ENCODE measurements around the gene RAI1.
A peak's percentile ranks its signal among the peaks of the same experiment; 100 is the strongest.

The RAI1 gene

DNA sequence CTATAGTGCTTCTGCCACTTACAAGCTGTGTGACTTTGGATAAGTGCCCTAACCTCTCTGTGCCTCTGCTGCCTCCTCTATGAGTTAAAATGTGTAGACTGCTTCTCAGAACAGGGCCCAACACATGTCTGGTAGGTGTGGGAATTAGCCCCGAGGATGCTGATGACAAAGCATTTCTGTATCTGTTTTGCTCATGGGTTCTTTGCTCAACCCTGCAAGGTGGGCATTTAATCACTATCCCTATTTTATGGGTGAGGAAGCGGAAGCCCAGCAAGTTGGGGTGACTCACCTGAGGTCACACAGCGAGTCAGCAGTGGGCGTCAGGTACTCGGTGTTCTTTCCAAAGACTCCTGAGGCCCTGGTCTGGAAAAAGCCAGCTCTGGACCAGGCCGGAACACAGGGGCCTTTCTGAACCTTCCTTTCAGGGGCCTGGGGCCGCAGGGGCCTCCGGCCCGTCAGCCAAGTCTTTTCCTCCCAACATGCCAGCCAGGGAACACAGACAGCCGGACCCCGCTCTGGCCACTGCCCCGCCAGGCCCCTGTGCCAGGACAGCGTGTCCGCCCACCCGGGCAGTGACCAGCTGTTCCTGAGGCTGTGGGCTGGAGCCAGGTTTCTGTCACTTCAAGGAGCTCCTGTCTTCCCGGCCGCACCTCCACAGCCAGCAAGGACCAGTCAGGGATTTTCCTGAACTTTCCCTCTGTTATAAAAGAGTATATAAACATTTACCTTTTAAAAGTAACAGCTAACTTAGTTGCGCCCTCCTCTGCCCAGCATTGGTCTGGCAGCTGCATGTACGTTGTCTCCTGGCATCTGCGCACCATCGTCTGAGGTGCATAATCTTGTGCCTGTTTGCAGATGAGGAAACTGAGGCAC, 93.0 kb downstream of the RAI1 start:
- peak; percentile 64 for ATAC-seq
- TF ChIP-seq, protein P1, sequence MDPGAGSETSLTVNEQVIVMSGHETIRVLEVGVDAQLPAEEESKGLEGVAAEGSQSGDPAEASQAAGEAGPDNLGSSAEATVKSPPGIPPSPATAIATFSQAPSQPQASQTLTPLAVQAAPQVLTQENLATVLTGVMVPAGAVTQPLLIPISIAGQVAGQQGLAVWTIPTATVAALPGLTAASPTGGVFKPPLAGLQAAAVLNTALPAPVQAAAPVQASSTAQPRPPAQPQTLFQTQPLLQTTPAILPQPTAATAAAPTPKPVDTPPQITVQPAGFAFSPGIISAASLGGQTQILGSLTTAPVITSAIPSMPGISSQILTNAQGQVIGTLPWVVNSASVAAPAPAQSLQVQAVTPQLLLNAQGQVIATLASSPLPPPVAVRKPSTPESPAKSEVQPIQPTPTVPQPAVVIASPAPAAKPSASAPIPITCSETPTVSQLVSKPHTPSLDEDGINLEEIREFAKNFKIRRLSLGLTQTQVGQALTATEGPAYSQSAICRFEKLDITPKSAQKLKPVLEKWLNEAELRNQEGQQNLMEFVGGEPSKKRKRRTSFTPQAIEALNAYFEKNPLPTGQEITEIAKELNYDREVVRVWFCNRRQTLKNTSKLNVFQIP (CRISPR knock-in tag; IDR thresholded peaks at IDR 0.05; ENCODE audit: borderline replicate concordance, low read depth) = no peak
- TF ChIP-seq TOX (CRISPR knock-in tag; IDR thresholded peaks at IDR 0.05; ENCODE audit: borderline replicate concordance) (no peak), ISL1 (CRISPR knock-in tag; IDR thresholded peaks at IDR 0.05) (no peak), ZNF565 (CRISPR knock-in tag; conservative IDR thresholded peaks at IDR 0.05; ENCODE audit: low read depth) (no peak), BACH2 (CRISPR knock-in tag; IDR thresholded peaks at IDR 0.05; ENCODE audit: borderline replicate concordance) (no peak), OSR1 (CRISPR knock-in tag; IDR thresholded peaks at IDR 0.05) (no peak), ARNTL (CRISPR knock-in tag; IDR thresholded peaks at IDR 0.05; ENCODE audit: borderline replicate concordance, low read depth) (no peak), ZFP3 (CRISPR knock-in tag; IDR thresholded peaks at IDR 0.05) (no peak), GLIS3 (CRISPR knock-in tag; IDR thresholded peaks at IDR 0.05) (no peak), TCF4 (CRISPR knock-in tag; IDR thresholded peaks at IDR 0.05; ENCODE audit: borderline replicate concordance) (no peak), ESRRG (CRISPR knock-in tag; IDR thresholded peaks at IDR 0.05) (no peak), ZFP30 (CRISPR knock-in tag; IDR thresholded peaks at IDR 0.05) (no peak), SNAI2 (CRISPR knock-in tag; IDR thresholded peaks at IDR 0.05) (no peak), ZNF8 (CRISPR knock-in tag; IDR thresholded peaks at IDR 0.05) (no peak), CSDC2 (CRISPR knock-in tag; IDR thresholded peaks at IDR 0.05) (no peak), ZNF70 (CRISPR knock-in tag; IDR thresholded peaks at IDR 0.05) (no peak)
- TF ChIP-seq, protein P2, sequence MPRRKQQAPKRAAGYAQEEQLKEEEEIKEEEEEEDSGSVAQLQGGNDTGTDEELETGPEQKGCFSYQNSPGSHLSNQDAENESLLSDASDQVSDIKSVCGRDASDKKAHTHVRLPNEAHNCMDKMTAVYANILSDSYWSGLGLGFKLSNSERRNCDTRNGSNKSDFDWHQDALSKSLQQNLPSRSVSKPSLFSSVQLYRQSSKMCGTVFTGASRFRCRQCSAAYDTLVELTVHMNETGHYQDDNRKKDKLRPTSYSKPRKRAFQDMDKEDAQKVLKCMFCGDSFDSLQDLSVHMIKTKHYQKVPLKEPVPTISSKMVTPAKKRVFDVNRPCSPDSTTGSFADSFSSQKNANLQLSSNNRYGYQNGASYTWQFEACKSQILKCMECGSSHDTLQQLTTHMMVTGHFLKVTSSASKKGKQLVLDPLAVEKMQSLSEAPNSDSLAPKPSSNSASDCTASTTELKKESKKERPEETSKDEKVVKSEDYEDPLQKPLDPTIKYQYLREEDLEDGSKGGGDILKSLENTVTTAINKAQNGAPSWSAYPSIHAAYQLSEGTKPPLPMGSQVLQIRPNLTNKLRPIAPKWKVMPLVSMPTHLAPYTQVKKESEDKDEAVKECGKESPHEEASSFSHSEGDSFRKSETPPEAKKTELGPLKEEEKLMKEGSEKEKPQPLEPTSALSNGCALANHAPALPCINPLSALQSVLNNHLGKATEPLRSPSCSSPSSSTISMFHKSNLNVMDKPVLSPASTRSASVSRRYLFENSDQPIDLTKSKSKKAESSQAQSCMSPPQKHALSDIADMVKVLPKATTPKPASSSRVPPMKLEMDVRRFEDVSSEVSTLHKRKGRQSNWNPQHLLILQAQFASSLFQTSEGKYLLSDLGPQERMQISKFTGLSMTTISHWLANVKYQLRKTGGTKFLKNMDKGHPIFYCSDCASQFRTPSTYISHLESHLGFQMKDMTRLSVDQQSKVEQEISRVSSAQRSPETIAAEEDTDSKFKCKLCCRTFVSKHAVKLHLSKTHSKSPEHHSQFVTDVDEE (CRISPR knock-in tag; IDR thresholded peaks at IDR 0.05) = no peak
- TF ChIP-seq, protein P3, sequence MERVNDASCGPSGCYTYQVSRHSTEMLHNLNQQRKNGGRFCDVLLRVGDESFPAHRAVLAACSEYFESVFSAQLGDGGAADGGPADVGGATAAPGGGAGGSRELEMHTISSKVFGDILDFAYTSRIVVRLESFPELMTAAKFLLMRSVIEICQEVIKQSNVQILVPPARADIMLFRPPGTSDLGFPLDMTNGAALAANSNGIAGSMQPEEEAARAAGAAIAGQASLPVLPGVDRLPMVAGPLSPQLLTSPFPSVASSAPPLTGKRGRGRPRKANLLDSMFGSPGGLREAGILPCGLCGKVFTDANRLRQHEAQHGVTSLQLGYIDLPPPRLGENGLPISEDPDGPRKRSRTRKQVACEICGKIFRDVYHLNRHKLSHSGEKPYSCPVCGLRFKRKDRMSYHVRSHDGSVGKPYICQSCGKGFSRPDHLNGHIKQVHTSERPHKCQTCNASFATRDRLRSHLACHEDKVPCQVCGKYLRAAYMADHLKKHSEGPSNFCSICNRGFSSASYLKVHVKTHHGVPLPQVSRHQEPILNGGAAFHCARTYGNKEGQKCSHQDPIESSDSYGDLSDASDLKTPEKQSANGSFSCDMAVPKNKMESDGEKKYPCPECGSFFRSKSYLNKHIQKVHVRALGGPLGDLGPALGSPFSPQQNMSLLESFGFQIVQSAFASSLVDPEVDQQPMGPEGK (CRISPR knock-in tag; IDR thresholded peaks at IDR 0.05; ENCODE audit: borderline replicate concordance) = no peak

DNA sequence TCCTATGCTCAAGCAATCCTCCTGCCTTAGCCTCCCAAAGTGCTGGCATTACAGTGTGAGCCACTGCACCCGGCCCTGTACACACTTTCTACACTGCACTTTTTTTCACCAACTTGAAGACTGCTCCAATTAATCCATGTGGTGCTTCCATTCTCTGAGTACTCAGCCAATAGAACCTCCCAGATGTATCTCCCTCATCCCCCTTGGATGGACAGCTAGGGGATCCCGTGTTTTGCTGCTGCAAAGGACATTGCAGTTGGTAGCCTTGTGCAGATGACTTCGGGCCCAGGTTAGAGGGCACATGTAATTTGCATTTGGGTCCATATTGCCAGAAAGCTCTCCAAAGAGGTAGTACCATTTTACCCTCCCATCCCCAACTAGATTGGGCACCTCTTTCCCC, 95.6 kb downstream of the RAI1 start:
- TF ChIP-seq ISL1 (CRISPR knock-in tag; IDR thresholded peaks at IDR 0.05) (no peak), TCF4 (CRISPR knock-in tag; IDR thresholded peaks at IDR 0.05; ENCODE audit: borderline replicate concordance) (no peak), ZNF565 (CRISPR knock-in tag; conservative IDR thresholded peaks at IDR 0.05; ENCODE audit: low read depth) (no peak), RARB (CRISPR knock-in tag; IDR thresholded peaks at IDR 0.05) (no peak), TOX (CRISPR knock-in tag; IDR thresholded peaks at IDR 0.05; ENCODE audit: borderline replicate concordance) (no peak), GLIS3 (CRISPR knock-in tag; IDR thresholded peaks at IDR 0.05) (no peak), SNAI2 (CRISPR knock-in tag; IDR thresholded peaks at IDR 0.05) (no peak)
- TF ChIP-seq, protein P2 (CRISPR knock-in tag; IDR thresholded peaks at IDR 0.05) = no peak
- TF ChIP-seq, protein P4, sequence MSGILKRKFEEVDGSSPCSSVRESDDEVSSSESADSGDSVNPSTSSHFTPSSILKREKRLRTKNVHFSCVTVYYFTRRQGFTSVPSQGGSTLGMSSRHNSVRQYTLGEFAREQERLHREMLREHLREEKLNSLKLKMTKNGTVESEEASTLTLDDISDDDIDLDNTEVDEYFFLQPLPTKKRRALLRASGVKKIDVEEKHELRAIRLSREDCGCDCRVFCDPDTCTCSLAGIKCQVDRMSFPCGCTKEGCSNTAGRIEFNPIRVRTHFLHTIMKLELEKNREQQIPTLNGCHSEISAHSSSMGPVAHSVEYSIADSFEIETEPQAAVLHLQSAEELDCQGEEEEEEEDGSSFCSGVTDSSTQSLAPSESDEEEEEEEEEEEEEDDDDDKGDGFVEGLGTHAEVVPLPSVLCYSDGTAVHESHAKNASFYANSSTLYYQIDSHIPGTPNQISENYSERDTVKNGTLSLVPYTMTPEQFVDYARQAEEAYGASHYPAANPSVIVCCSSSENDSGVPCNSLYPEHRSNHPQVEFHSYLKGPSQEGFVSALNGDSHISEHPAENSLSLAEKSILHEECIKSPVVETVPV (CRISPR knock-in tag; IDR thresholded peaks at IDR 0.05) = no peak
- TF ChIP-seq, protein P1 (CRISPR knock-in tag; IDR thresholded peaks at IDR 0.05; ENCODE audit: borderline replicate concordance, low read depth) = no peak
- ATAC-seq = no peak

Measured in SK-N-SH treated with all-trans-retinoic acid at 6 μM for 48 hours (cell line).